Activated CD8-positive, alpha-beta T cell treated with anti-CD3 and anti-CD28 coated beads for 36 hours (primary cell): ENCODE data around the gene VRK3. TPM values are rescaled to one million over a fixed set of nuclear protein-coding genes. Genes with fewer than 3 reads are reported as not detected.

ENCODE experiments used
- ATAC-seq: fragments of 200-7000 bp; cut with Tn5 transposase; one replicate; pipeline ENCODE4 v1.10.0; 2021; ENCODE audit warnings: mild to moderate bottlenecking, moderate library complexity
- CTCF ChIA-PET: fragments of 350-600 bp; sonication (Branson Sonifier 250); formaldehyde crosslinking; loops from one replicate; lab custom pipeline; 2021; ENCODE audit warnings: antibody characterized with exemption; lab: Charles Lee
- POLR2A ChIA-PET: fragments of 350-600 bp; sonication (Branson Sonifier 250); formaldehyde crosslinking; loops from one replicate; lab custom pipeline; 2021; ENCODE audit warnings: antibody characterized with exemption; lab: Charles Lee
- DNase-seq: peaks from one replicate; pipeline ENCODE4 v3.0.0-alpha.2; 2020
- H3K27ac Mint-ChIP-seq: one replicate; pipeline ENCODE4 v1.8.0; 2021; ENCODE audit warnings: mild to moderate bottlenecking, mixed read lengths
- H3K27me3 Mint-ChIP-seq: one replicate; pipeline ENCODE4 v1.8.0; 2021; ENCODE audit warnings: mixed read lengths
- H3K36me3 Mint-ChIP-seq: one replicate; pipeline ENCODE4 v1.8.0; 2021; ENCODE audit warnings: low read depth, mixed read lengths
- H3K4me1 Mint-ChIP-seq: one replicate; pipeline ENCODE4 v1.8.0; 2021; ENCODE audit warnings: low read depth, mixed read lengths
- H3K4me3 Mint-ChIP-seq: one replicate; pipeline ENCODE4 v1.8.0; 2021; ENCODE audit warnings: mild to moderate bottlenecking, moderate library complexity, mixed read lengths
- H3K9me3 Mint-ChIP-seq: one replicate; pipeline ENCODE4 v1.8.0; 2021; ENCODE audit warnings: mixed read lengths
- CTCF ChIP-seq: fragments of 200-600 bp; IDR thresholded peaks from one replicate; pipeline ENCODE4 v1.8.0; 2022; ENCODE audit warnings: antibody characterized with exemption, mild to moderate bottlenecking
- intact Hi-C: fragments of 100-400 bp; cut with micrococcal nuclease; formaldehyde crosslinking; loops from one replicate; pipeline ENCODE4 v1.10.0; 2022
- total RNA-seq, 2 experiments: library from RNA; stranded (reverse); gene quantifications; one replicate each; pipeline ENCODE4 v1.2.3, GENCODE V29; 2021

Gene VRK3
- total RNA-seq, 2 experiments from 2014 or later: 37.4 to 38.0 TPM

GRCh38 chr19:49981603-49982593, 43.3 kb downstream of the VRK3 start:
- no peaks in the 10 kb centered on the region for H3K4me1 Mint-ChIP-seq
- H3K27ac Mint-ChIP-seq: no peak overlapping the region
- H3K9me3 Mint-ChIP-seq: no peaks in the 10 kb centered on the region
- no peak for DNase-seq
- no peak for ATAC-seq
- CTCF ChIA-PET: interaction anchor here (0.6 to 5.1 kb wide), 3 partner anchors 9 to 44 kb away, joined by 3 to 55 read pairs (median 10); no protein-coding TSS in a partner anchor
- H3K27me3 Mint-ChIP-seq: no peaks in the 10 kb centered on the region
- peaks cover 11% of the 10 kb centered on the region for H3K36me3 Mint-ChIP-seq
- intact Hi-C loops: loop anchor here (2.0 kb wide), 2 partner anchors 41 to 49 kb away; no protein-coding TSS in a partner anchor
- no peak overlapping the region for H3K4me3 Mint-ChIP-seq
- TF ChIP-seq CTCF: no peak
- POLR2A ChIA-PET: interaction anchor here (0.7 kb wide), 1 partner anchor 53 kb away, joined by 3 read pairs; the partner anchor contains the start of gene ATF5

- H3K27ac Mint-ChIP-seq: no peak overlapping the region
- no peak for DNase-seq
- no peaks in the 10 kb centered on the region for H3K27me3 Mint-ChIP-seq
- CTCF ChIA-PET: interaction anchor here (0.7 to 2.6 kb wide), 3 partner anchors 9 to 306 kb away, joined by 3 to 10 read pairs (median 3); no protein-coding TSS in a partner anchor
- no peaks in the 10 kb centered on the region for H3K9me3 Mint-ChIP-seq
- no peak for ATAC-seq
- intact Hi-C loops: no loop called here
- TF ChIP-seq CTCF: no peak
- H3K36me3 Mint-ChIP-seq: peaks cover 6% of the 10 kb centered on the region
- no peak overlapping the region for H3K4me3 Mint-ChIP-seq
- POLR2A ChIA-PET: interaction anchor here (0.9 to 1.5 kb wide), 2 partner anchors 10 to 35 kb away, joined by 3 read pairs; no protein-coding TSS in a partner anchor
- H3K4me1 Mint-ChIP-seq: no peaks in the 10 kb centered on the region
These were observed 46.8 kb downstream of the VRK3 start for GRCh38 chr19:49978324-49978723.

- Mint-ChIP-seq H3K9me3 (no peaks in the 10 kb centered on the region), H3K36me3 (peaks cover 6% of the 10 kb centered on the region), H3K27me3 (no peaks in the 10 kb centered on the region), H3K27ac (no peak overlapping the region), H3K4me1 (no peaks in the 10 kb centered on the region), H3K4me3 (no peak overlapping the region)
- no peak for DNase-seq
- ChIA-PET CTCF (interaction anchor here (1.1 to 2.6 kb wide), 2 partner anchors 10 to 40 kb away, joined by 3 to 10 read pairs; no protein-coding TSS in a partner anchor), POLR2A (interaction anchor here (0.9 to 1.5 kb wide), 2 partner anchors 11 to 35 kb away, joined by 3 read pairs; no protein-coding TSS in a partner anchor)
- intact Hi-C loops: no loop called here
- no peak for ATAC-seq
- no peak for TF ChIP-seq CTCF
These were observed 47.3 kb downstream of the VRK3 start for GRCh38 chr19:49977881-49978280.

- ATAC-seq (no peak), DNase-seq (no peak)
- no peaks in the 10 kb centered on the region for H3K27me3 Mint-ChIP-seq
- no peak for TF ChIP-seq CTCF
- intact Hi-C loops: no loop called here
- H3K36me3 Mint-ChIP-seq: peaks cover 6% of the 10 kb centered on the region
- no peak overlapping the region for H3K27ac Mint-ChIP-seq
- H3K9me3 Mint-ChIP-seq: no peaks in the 10 kb centered on the region
- CTCF ChIA-PET: no interaction called here
- POLR2A ChIA-PET: no interaction called here
- no peak overlapping the region for H3K4me3 Mint-ChIP-seq
- H3K4me1 Mint-ChIP-seq: no peaks in the 10 kb centered on the region
These were observed 48.1 kb downstream of the VRK3 start for GRCh38 chr19:49977076-49977475.
